LNCAP (cell line): Measurements from ENCODE around the gene MED7.

Experiments
- CTCF ChIP-seq: fragments of 450-650 bp; IDR thresholded peaks from 2 replicates; pipeline ENCODE4 v1.5.1; 2017; ENCODE audit warnings: mild to moderate bottlenecking

Gene MED7

GRCh38 chr5:157142317-157143126, at the start of gene MED7:
Gene MED7, minus strand, starts transcription at chr5:157142865. Its CDS starts 3,434 bp downstream, at chr5:157139431.
- no peak for TF ChIP-seq CTCF

- no peak for TF ChIP-seq CTCF
Measured at GRCh38 chr5:157189223-157189622, 46.6 kb upstream of the MED7 start.

GRCh38 chr5:157188270-157188669, 45.6 kb upstream of the MED7 start:
- TF ChIP-seq CTCF = no peak

GRCh38 chr5:157187046-157187754, 44.5 kb upstream of the MED7 start:
- TF ChIP-seq CTCF = no peak

- no peak for TF ChIP-seq CTCF
Measured at GRCh38 chr5:157186309-157187045, 43.8 kb upstream of the MED7 start.

GRCh38 chr5:157184117-157184670, 41.5 kb upstream of the MED7 start:
- no peak for TF ChIP-seq CTCF

- no peak for TF ChIP-seq CTCF
Measured at GRCh38 chr5:157182143-157182757, 39.6 kb upstream of the MED7 start.
